ENCODE measurements around the gene TBK1.

Gene TBK1

GRCh38 chr12:64452559-64453329 lies 824 bp downstream of the TBK1 start:
- DNase-seq = peak; percentile 23

- no peak for DNase-seq
These were observed 3.6 kb downstream of the TBK1 start for GRCh38 chr12:64455506-64455905.

- no peak for DNase-seq
These were observed 4.2 kb downstream of the TBK1 start for GRCh38 chr12:64456119-64456518.

GRCh38 chr12:64457032-64457431 lies 5.1 kb downstream of the TBK1 start:
- no peak for DNase-seq

GRCh38 chr12:64457466-64457865 lies 5.5 kb downstream of the TBK1 start:
- DNase-seq = no peak

- DNase-seq = no peak
These were observed 6.0 kb downstream of the TBK1 start for GRCh38 chr12:64457923-64458322.

GRCh38 chr12:64459394-64459891 lies 7.5 kb downstream of the TBK1 start:
- DNase-seq = no peak

GRCh38 chr12:64461634-64462414 lies 9.9 kb downstream of the TBK1 start:
- no peak for DNase-seq

- no peak for DNase-seq
These were observed 14.3 kb downstream of the TBK1 start for GRCh38 chr12:64466178-64466577.

- DNase-seq = no peak
These were observed 17.0 kb downstream of the TBK1 start for GRCh38 chr12:64468966-64469365.

- DNase-seq = no peak
These were observed 17.7 kb downstream of the TBK1 start for GRCh38 chr12:64469455-64470142.

- DNase-seq = no peak
These were observed 18.6 kb downstream of the TBK1 start for GRCh38 chr12:64470495-64470894.

GRCh38 chr12:64473176-64473575 lies 21.3 kb downstream of the TBK1 start:
- DNase-seq = no peak

- no peak for DNase-seq
These were observed 23.6 kb downstream of the TBK1 start for GRCh38 chr12:64475518-64475917.

- no peak for DNase-seq
These were observed 24.9 kb downstream of the TBK1 start for GRCh38 chr12:64476844-64477243.

- DNase-seq = no peak
These were observed 26.7 kb downstream of the TBK1 start for GRCh38 chr12:64478661-64479060.

GRCh38 chr12:64480148-64480547 lies 28.2 kb downstream of the TBK1 start:
- DNase-seq = no peak

GRCh38 chr12:64486657-64487056 lies 34.7 kb downstream of the TBK1 start:
- no peak for DNase-seq

- DNase-seq = no peak
These were observed 39.8 kb downstream of the TBK1 start for GRCh38 chr12:64491718-64492117.

- DNase-seq = no peak
These were observed 41.6 kb downstream of the TBK1 start for GRCh38 chr12:64493513-64493912.

GRCh38 chr12:64494998-64495729 lies 43.2 kb downstream of the TBK1 start:
- DNase-seq = no peak

- no peak for DNase-seq
These were observed 45.0 kb downstream of the TBK1 start for GRCh38 chr12:64496839-64497400.

- no peak for DNase-seq
These were observed 45.6 kb downstream of the TBK1 start for GRCh38 chr12:64497484-64497883.

Data from NCI-H146 (cell line).